KMS-11 (cell line): Measurements from ENCODE around the gene DDX24.

Experiments
- H2AFZ ChIP-seq: fragments of 200-600 bp; sonication (generic); 2 replicates; pipeline ENCODE4 v1.6.1; 2016; ENCODE audit warnings: antibody characterized with exemption, mixed run types, low read depth
- H3K27ac ChIP-seq: fragments of 200-600 bp; sonication (generic); 2 replicates; pipeline ENCODE4 v1.6.1; 2016; ENCODE audit warnings: mild to moderate bottlenecking, mixed run types
- H3K27me3 ChIP-seq: fragments of 200-600 bp; sonication (generic); 2 replicates; pipeline ENCODE4 v1.6.1; 2017; ENCODE audit warnings: mild to moderate bottlenecking, low read depth, mixed run types, moderate library complexity; ENCODE audit not compliant: insufficient read depth
- H3K36me3 ChIP-seq: fragments of 200-600 bp; sonication (generic); 2 replicates; pipeline ENCODE4 v1.6.1; 2017; ENCODE audit warnings: mild to moderate bottlenecking, mixed run types; ENCODE audit not compliant: insufficient read depth
- H3K4me1 ChIP-seq: fragments of 200-600 bp; sonication (generic); 2 replicates; pipeline ENCODE4 v1.6.1; 2016; ENCODE audit warnings: mild to moderate bottlenecking, low read depth, mixed run types; ENCODE audit not compliant: poor library complexity, severe bottlenecking
- H3K4me2 ChIP-seq: fragments of 200-600 bp; sonication (generic); 2 replicates; pipeline ENCODE4 v1.7.0; 2016; ENCODE audit warnings: mild to moderate bottlenecking, mixed run types
- H3K4me3 ChIP-seq: fragments of 200-600 bp; sonication (generic); IDR thresholded peaks from 2 replicates; pipeline ENCODE4 v1.6.1; 2017; ENCODE audit warnings: low read depth, low read length, mixed read lengths; ENCODE audit not compliant: insufficient read depth
- H3K79me2 ChIP-seq: fragments of 200-600 bp; sonication (generic); 2 replicates; pipeline ENCODE4 v1.6.1; 2016; ENCODE audit warnings: low read depth, mixed run types; ENCODE audit not compliant: insufficient read depth
- H3K9ac ChIP-seq: fragments of 200-600 bp; sonication (generic); 2 replicates; pipeline ENCODE4 v1.6.1; 2016; ENCODE audit warnings: mild to moderate bottlenecking, mixed run types
- H4K20me1 ChIP-seq: fragments of 200-600 bp; sonication (generic); 2 replicates; pipeline ENCODE4 v1.6.1; 2016; ENCODE audit warnings: mild to moderate bottlenecking, mixed run types; ENCODE audit not compliant: insufficient read depth
- CTCF ChIP-seq: fragments of 200-600 bp; sonication (generic); conservative IDR thresholded peaks from 2 replicates; pipeline ENCODE4 v1.6.1; 2017; ENCODE audit warnings: low read depth, mild to moderate bottlenecking, antibody characterized with exemption, low read length, moderate library complexity, mixed read lengths

The DDX24 gene

GRCh38 chr14:94001016-94001415 lies 80.0 kb downstream of the DDX24 start:
- Histone ChIP-seq H3K27me3 (no peaks in the 10 kb centered on the region), H3K79me2 (no peaks in the 10 kb centered on the region), H3K4me3 (no peak overlapping the region), H3K36me3 (no peaks in the 10 kb centered on the region), H3K9ac (no peak overlapping the region), H3K4me2 (no peak overlapping the region), H2AFZ (no peak overlapping the region), H3K27ac (no peak overlapping the region), H3K4me1 (peaks cover 32% of the 10 kb centered on the region), H4K20me1 (no peaks in the 10 kb centered on the region)
- TF ChIP-seq CTCF: no peak

- Histone ChIP-seq H3K79me2 (no peaks in the 10 kb centered on the region), H4K20me1 (no peaks in the 10 kb centered on the region), H3K27me3 (no peaks in the 10 kb centered on the region), H3K36me3 (no peaks in the 10 kb centered on the region), H2AFZ (no peak overlapping the region), H3K9ac (no peak overlapping the region), H3K27ac (no peak overlapping the region), H3K4me2 (no peak overlapping the region), H3K4me1 (peaks cover 32% of the 10 kb centered on the region), H3K4me3 (no peak overlapping the region)
- TF ChIP-seq CTCF: no peak
Measured at GRCh38 chr14:94000267-94000666, 80.7 kb downstream of the DDX24 start.

GRCh38 chr14:93999573-93999972 lies 81.4 kb downstream of the DDX24 start:
- H3K36me3 ChIP-seq: no peaks in the 10 kb centered on the region
- H3K4me3 ChIP-seq: no peak overlapping the region
- no peaks in the 10 kb centered on the region for H4K20me1 ChIP-seq
- TF ChIP-seq CTCF: no peak
- H3K4me1 ChIP-seq: peaks cover 32% of the 10 kb centered on the region
- H3K27me3 ChIP-seq: no peaks in the 10 kb centered on the region
- H3K4me2 ChIP-seq: no peak overlapping the region
- no peak overlapping the region for H3K27ac ChIP-seq
- no peaks in the 10 kb centered on the region for H3K79me2 ChIP-seq
- H3K9ac ChIP-seq: no peak overlapping the region
- no peak overlapping the region for H2AFZ ChIP-seq

GRCh38 chr14:93998871-93999403 lies 82.1 kb downstream of the DDX24 start:
- Histone ChIP-seq H2AFZ (no peak overlapping the region), H3K27me3 (no peaks in the 10 kb centered on the region), H3K36me3 (no peaks in the 10 kb centered on the region), H3K79me2 (no peaks in the 10 kb centered on the region), H3K27ac (no peak overlapping the region), H3K9ac (no peak overlapping the region), H3K4me3 (no peak overlapping the region), H3K4me2 (no peak overlapping the region), H4K20me1 (no peaks in the 10 kb centered on the region), H3K4me1 (peaks cover 32% of the 10 kb centered on the region)
- no peak for TF ChIP-seq CTCF
